HPDE6-E6E7 (cell line): ENCODE data around the gene PCSK7.

Experiments used
- DNase-seq: peaks from one replicate; pipeline ENCODE4 v3.0.0; 2011; ENCODE audit warnings: missing footprints; ENCODE audit errors: extremely low spot score

The PCSK7 gene

DNA sequence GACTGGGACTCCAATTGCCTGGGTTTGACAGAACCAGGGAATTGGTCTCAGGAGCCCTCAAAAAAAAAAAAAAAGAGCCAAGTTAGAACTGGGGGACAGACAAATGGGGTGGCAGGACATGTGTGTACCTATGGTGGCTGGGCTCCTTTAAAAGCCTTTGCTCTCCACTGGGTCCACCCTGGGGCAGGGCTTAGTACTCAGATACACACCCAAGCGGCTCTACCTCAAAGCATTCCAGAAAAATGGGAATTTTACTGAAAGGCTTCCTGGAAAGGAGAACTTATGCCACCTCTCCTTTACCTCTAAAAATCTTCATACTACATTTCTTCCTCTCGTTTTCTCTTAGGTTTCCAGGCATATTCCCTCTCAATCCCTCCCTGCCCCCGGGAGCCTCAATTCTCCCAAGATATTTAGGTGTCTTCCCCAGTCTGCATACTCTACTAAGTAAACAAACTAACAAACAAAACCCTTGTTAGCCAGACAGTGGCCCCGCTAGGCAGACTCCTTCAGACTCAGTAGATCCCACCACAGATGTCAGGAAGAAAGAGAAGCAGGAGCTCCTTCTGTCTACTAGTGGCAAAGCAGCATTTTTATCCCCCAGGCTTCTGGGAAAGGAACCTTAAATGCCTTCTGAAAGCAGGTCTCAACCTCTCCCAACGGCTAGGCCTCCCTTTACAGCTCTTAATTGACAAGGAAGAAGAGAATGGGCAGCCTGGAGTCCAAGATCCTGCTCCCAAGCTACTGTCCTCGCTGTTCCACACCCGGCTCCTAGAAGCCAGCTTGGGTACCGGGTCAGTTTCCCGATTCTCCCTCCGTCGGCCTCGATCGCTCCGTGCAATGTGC, 653 bp downstream of the PCSK7 start:
- DNase-seq = no peak

- no peak for DNase-seq
These were observed 1.4 kb downstream of the PCSK7 start for GRCh38 chr11:117230286-117230961.

DNA sequence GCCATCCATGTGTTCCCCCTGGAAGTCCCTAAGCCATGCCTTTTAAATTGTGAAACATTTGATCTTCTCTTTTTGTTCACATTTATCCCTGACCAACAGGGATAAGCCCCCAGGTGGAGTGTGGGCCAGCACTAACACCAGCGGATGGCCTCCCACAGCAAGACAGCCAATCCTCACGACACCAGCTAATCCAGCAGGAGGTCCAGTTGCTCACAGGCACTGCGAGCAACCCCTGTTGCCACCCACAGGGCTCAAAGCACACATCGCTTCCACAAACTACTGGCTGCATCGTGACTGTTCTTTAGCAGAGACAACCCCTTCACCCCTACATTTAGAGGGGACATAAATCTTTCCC, 2.0 kb downstream of the PCSK7 start:
- DNase-seq = no peak

DNA sequence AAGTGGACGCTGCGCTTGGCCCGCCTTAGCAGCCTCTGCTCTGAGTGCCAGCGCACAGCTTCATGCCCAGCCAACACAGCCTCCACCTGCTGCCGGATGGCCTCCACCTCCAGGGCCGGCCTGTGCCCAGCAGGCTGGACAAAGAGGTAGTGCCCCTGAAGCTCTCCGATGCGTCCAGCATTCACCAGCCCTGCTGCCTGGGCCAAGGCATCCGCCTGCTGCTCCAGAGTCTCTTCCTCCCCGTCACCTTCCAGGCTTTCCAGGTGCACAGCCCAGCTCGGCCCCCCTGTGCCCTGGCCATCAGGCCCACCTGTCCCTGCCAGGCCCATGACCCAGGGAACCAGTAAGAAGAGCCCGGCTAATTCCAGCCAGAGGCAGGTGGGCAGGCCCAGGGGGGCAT, 2.5 kb downstream of the PCSK7 start:
- no peak for DNase-seq

- DNase-seq = no peak
These were observed 3.8 kb downstream of the PCSK7 start for GRCh38 chr11:117228091-117228490.

- peak; percentile 64 for DNase-seq
These were observed 5.2 kb downstream of the PCSK7 start for GRCh38 chr11:117226388-117227385.

GRCh38 chr11:117225553-117226170, 6.2 kb downstream of the PCSK7 start:
- DNase-seq = no peak

DNA sequence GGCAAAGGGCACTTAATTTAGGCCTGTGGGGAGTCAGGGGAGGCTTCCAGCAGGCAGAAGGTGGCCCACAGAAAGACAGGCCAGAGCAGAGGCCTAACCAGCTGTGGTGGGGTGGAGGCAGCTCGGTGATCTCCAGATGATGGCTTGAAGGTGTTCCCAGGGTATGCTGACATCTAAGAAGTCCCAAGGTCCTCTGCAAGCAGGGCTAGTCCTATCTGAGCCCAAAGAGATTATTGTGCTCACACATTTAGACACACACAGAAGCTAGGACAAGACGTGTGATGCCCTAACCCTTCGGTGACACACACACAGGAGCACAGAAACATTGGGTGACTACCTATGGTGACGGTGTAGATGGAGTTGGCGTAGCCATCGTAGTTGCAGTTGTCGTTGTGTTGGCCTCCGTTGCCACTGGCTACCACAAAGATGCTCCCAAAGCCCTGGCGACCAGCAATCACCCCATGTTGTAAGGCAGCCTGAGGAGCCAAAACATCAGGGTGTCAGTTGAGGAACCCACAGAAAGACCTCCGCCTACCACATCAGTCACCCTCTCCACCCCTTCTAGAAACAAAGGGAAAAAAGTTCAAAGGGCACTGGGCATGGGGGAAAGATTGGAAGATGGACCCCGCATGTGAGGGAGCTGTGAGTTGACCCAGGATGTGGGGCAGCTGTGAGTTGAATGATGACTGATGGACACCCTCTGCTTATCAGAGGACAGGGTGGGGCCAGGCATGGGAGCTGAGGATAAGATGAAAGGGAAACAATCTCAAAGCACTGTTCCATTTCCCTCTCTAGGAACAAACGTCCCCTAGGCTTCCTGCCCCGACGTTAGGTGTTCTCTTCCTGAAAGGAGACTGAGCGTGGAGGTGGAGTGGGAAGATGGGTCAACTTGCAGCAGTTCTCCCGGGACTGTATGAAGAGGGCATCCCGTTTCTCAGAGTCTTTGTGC, 7.9 kb downstream of the PCSK7 start:
- no peak for DNase-seq

- DNase-seq = no peak
These were observed 8.7 kb downstream of the PCSK7 start for GRCh38 chr11:117222991-117223740.

GRCh38 chr11:117221775-117222517, 9.9 kb downstream of the PCSK7 start:
- DNase-seq = no peak

GRCh38 chr11:117220999-117221774, 10.7 kb downstream of the PCSK7 start:
- no peak for DNase-seq

GRCh38 chr11:117220568-117220967, 11.3 kb downstream of the PCSK7 start:
- DNase-seq = no peak

DNA sequence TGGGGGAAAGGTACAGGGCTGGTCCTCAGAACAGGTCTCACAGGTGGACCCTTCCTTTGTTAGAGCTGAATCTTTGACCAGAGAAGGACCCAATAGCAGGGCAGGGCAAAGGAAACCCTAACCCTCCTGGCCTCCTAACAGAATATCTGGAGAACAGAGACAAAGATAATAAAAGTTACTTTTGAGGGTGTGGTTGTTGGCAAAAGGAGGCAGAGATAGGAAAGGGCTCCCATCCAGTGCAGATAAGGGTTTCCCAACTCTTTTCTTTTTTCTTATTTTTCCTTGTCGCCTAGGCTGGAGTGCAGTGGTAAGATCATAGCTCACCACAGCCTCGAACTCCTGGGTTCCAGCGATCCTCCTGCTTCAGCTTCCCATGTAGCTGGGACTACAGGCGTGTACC, 11.9 kb downstream of the PCSK7 start:
- no peak for DNase-seq

DNA sequence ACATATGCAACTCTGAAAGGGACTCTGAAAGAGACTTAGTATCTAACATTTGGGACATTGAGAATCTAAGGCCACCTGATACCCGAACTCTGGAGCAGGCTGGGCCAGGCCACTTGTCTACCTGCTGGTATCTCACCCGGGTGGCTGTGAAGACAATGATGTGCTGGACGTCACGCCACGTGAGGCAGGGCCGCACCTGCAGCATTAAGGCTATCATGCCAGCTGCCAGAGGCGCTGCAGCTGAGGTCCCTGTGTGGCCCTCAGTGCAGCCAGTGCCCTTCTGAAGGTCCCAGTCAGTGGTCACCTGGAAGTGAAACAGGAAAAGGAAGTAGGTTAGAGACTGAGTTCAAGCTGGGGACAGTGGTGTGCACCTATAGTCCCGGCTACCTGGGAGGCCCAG, 12.4 kb downstream of the PCSK7 start:
- DNase-seq = no peak

- no peak for DNase-seq
These were observed 12.9 kb downstream of the PCSK7 start for GRCh38 chr11:117219001-117219400.

GRCh38 chr11:117218133-117218915, 13.5 kb downstream of the PCSK7 start:
- no peak for DNase-seq
